Prostate gland (tissue), 2 donors: ENCODE results near the gene PROB1.

Source experiments
- CTCF ChIP-seq, 4 experiments: fragments of 200-600 bp in 2 of 4; fragments of 450-650 bp in 2 of 4; sonication (generic) in 2 of 4; IDR thresholded peaks; 1 replicate in 3 of 4; 2 replicates in 1 of 4; pipeline ENCODE4 v1.5.1; 2016 to 2019; ENCODE audit warnings: antibody characterized with exemption in 4 of 4, mild to moderate bottlenecking in 2 of 4, moderate library complexity in 2 of 4
- POLR2A ChIP-seq: fragments of 450-650 bp; IDR thresholded peaks from one replicate; pipeline ENCODE4 v1.6.1; 2016; ENCODE audit warnings: antibody characterized with exemption, mild to moderate bottlenecking
- POLR2AphosphoS5 ChIP-seq: sonication (generic); formaldehyde crosslinking; IDR thresholded peaks from one replicate; pipeline ENCODE4 v1.6.1; 2017; ENCODE audit warnings: antibody characterized with exemption

GRCh38 chr5:139410993-139411828 lies 16.3 kb upstream of the PROB1 start:
- TF ChIP-seq POLR2A (no peak), POLR2AphosphoS5 (no peak), CTCF (IDR thresholded peaks at IDR 0.05) (no peak)
